ENCODE results near the gene CANT1. TPM values are rescaled to one million over a fixed set of nuclear protein-coding genes. Genes with fewer than 3 reads are reported as not detected.
"Not testable (repeated sequence)": the region's sequence is repeated elsewhere in the genome, so short reads cannot be mapped to it uniquely, and the experiment has no call there.

Gene CANT1
- total RNA-seq, 2 donors from 2014 or later = 47.8 to 50.2 TPM

GRCh38 chr17:79039171-79039570, 29.6 kb upstream of the CANT1 start:
- H3K27me3 Mint-ChIP-seq = peaks cover 5% of the 10 kb centered on the region
- peaks cover 7% of the 10 kb centered on the region for H3K4me1 Mint-ChIP-seq
- ATAC-seq = no peak
- no peaks in the 10 kb centered on the region for H3K36me3 Mint-ChIP-seq (ENCODE audit: low read depth)
- H3K4me3 Mint-ChIP-seq = no peak overlapping the region
- no peak for DNase-seq
- no peak overlapping the region for H3K27ac Mint-ChIP-seq
- no peaks in the 10 kb centered on the region for H3K9me3 ChIP-seq (ENCODE audit: control insufficient read depth, low read length, poor library complexity, severe bottlenecking)

DNA sequence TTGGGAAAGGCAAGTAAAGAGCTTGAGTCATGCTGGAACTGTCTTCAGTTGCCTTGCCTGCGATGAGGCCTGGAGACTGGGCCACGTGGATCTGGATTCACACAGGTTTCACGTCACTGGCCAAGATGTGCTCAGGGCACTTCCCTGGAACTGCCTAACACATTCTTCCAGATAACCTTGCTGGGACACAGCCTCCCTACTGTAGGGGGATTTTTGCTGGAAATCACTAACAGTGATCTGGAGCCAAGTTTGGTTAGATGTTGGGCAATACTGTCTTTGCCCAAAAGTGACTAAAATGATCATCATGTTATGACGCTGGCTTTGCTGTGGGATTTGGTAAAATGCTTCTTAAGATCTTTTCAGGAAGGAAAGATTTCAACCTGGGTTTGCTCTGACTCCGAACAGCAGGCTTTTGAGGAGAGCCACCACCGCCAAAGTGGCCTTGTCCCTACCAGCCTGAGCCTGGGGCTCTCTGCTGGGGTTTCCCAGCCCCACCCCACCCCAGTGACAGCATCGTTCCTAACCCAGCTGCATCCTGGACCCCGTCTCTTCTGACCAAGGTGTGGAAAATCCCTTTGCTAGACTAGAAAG, 29.1 kb upstream of the CANT1 start:
- H3K9me3 ChIP-seq (ENCODE audit: control insufficient read depth, low read length, poor library complexity, severe bottlenecking) = no peaks in the 10 kb centered on the region
- H3K36me3 Mint-ChIP-seq (ENCODE audit: low read depth) = no peaks in the 10 kb centered on the region
- no peak for ATAC-seq
- no peak for DNase-seq
- peaks cover 7% of the 10 kb centered on the region for H3K4me1 Mint-ChIP-seq
- H3K4me3 Mint-ChIP-seq = no peak overlapping the region
- H3K27me3 Mint-ChIP-seq = peaks cover 5% of the 10 kb centered on the region
- peak overlapping the region; percentile 39 for H3K27ac Mint-ChIP-seq

DNA sequence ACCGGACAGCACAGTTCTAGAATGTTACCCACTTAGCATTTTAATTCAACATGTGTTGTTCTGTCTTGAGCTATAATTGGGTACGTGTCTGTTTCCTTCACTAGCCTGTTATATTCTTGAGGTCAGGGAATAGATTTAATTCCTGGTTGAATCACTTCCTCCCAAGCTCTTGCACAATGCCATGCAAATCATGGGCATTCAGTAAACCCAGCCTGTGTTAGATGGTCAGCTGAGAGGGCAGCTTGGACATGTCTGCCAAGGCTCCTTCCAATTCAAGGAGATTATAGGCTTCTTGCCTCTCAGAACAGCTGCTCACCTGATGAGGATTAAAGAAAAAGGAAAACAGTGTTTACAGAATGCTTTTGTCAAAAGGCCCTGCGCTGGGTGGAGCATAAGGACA, 27.0 kb upstream of the CANT1 start:
- H3K36me3 Mint-ChIP-seq (ENCODE audit: low read depth) = peaks cover 2% of the 10 kb centered on the region
- ATAC-seq (no peak), DNase-seq (no peak)
- H3K4me3 Mint-ChIP-seq = no peak overlapping the region
- H3K27ac Mint-ChIP-seq = no peak overlapping the region
- H3K4me1 Mint-ChIP-seq = peaks cover 2% of the 10 kb centered on the region
- H3K27me3 Mint-ChIP-seq = peaks cover 16% of the 10 kb centered on the region
- no peaks in the 10 kb centered on the region for H3K9me3 ChIP-seq (ENCODE audit: control insufficient read depth, low read length, poor library complexity, severe bottlenecking)

GRCh38 chr17:79036181-79036580, 26.6 kb upstream of the CANT1 start:
- ATAC-seq (no peak), DNase-seq (no peak)
- H3K4me1 Mint-ChIP-seq = peaks cover 3% of the 10 kb centered on the region
- H3K36me3 Mint-ChIP-seq (ENCODE audit: low read depth) = peaks cover 3% of the 10 kb centered on the region
- H3K9me3 ChIP-seq (ENCODE audit: control insufficient read depth, low read length, poor library complexity, severe bottlenecking) = no peaks in the 10 kb centered on the region
- no peak overlapping the region for H3K4me3 Mint-ChIP-seq
- H3K27ac Mint-ChIP-seq = no peak overlapping the region
- peaks cover 20% of the 10 kb centered on the region for H3K27me3 Mint-ChIP-seq

GRCh38 chr17:79035686-79036085, 26.1 kb upstream of the CANT1 start:
- no peak for ATAC-seq
- peaks cover 21% of the 10 kb centered on the region for H3K27me3 Mint-ChIP-seq
- no peak overlapping the region for H3K27ac Mint-ChIP-seq

DNA sequence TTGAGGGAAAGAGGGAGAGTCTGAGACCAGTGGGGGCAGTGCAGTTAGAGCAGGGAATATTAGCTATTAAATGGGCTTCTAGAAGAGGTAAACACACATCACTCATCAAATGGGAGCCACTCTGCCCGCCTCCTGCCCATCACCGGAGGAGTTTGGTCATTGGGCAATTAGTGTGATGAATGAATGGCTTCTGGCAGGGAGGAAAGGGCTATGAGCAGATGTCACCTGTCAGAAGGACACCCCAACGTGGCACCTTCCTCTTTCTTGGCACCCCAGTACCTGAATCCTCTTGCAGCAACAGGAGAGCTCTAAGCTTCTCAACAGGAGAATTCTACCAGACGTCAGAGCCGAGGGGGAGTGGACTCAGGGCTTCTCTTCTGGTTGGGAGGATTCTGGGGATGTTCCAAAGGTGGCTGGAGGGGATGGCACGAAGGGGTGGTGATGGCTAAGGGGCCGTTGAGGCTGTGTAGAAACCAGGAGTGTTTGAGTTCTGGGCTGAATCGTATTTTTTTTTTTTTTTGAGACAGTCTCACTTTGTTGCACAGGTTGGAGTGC, 25.4 kb upstream of the CANT1 start:
- no peaks in the 10 kb centered on the region for H3K9me3 ChIP-seq (ENCODE audit: control insufficient read depth, low read length, poor library complexity, severe bottlenecking)
- Mint-ChIP-seq H3K27me3 (peaks cover 27% of the 10 kb centered on the region), H3K4me3 (no peak overlapping the region), H3K4me1 (peaks cover 3% of the 10 kb centered on the region), H3K27ac (no peak overlapping the region), H3K36me3 (ENCODE audit: low read depth) (peaks cover 3% of the 10 kb centered on the region)
- DNase-seq (no peak), ATAC-seq (no peak)

More at GRCh38 chr17:79035686-79036085, 26.1 kb upstream of the CANT1 start:
- H3K4me1 Mint-ChIP-seq = peaks cover 3% of the 10 kb centered on the region
- DNase-seq = no peak
- H3K36me3 Mint-ChIP-seq (ENCODE audit: low read depth) = peaks cover 3% of the 10 kb centered on the region
- no peaks in the 10 kb centered on the region for H3K9me3 ChIP-seq (ENCODE audit: control insufficient read depth, low read length, poor library complexity, severe bottlenecking)
- H3K4me3 Mint-ChIP-seq = no peak overlapping the region

GRCh38 chr17:79033741-79034501, 24.4 kb upstream of the CANT1 start:
- H3K9me3 ChIP-seq (ENCODE audit: control insufficient read depth, low read length, poor library complexity, severe bottlenecking) = no peaks in the 10 kb centered on the region
- Mint-ChIP-seq H3K36me3 (ENCODE audit: low read depth) (peaks cover 3% of the 10 kb centered on the region), H3K27me3 (peaks cover 31% of the 10 kb centered on the region), H3K27ac (no peak overlapping the region), H3K4me3 (no peak overlapping the region), H3K4me1 (peaks cover 3% of the 10 kb centered on the region)
- DNase-seq (no peak), ATAC-seq (no peak)

GRCh38 chr17:79033046-79033616, 23.6 kb upstream of the CANT1 start:
- ATAC-seq = no peak
- peaks cover 3% of the 10 kb centered on the region for H3K4me1 Mint-ChIP-seq

DNA sequence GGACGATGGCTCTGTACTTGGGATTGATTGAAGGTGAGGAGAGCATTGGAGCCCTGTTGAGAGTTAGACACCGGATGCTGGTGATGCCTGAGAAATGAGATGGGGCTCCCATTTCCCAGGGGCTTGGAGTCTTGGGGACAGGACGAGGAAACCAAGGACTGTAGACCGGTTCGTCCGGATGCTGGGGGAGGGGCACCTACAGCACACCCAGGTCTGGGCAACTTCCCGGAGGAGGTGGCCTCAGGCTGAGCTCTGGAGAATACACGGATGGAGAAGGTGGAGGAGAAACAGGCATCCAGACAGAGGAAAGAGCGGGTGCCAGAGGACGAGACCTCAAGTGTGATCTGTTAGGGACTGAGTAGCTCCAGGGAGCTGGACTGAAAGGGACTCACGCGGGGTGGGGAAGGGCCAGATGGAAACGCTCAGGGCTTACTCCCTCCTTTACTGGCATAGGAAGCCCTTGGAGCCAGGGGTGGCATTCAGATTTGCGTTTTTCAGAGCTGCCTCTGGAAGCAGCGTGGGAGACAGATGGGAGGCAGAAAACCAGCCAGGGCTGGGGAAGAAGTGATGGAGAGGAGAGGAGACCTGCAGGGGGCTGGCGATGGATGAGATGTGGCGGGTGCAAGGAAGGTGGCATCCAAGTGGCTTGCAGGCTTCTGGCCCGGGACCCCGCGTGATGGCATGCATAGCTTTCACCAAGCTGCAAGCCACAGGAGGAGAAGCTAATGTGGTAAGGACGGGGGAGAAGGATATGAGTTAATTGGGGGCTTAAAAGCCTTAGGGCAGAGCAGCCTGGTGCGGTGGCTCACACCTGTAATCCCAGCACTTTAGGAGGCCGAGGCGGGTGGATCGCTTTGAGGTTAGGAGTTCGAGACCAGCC, 22.7 kb upstream of the CANT1 start:
- Mint-ChIP-seq H3K27ac (peak overlapping the region; percentile 67), H3K27me3 (peaks cover 44% of the 10 kb centered on the region), H3K36me3 (ENCODE audit: low read depth) (peaks cover 3% of the 10 kb centered on the region), H3K4me1 (peaks cover 3% of the 10 kb centered on the region), H3K4me3 (no peak overlapping the region)
- ATAC-seq (no peak), DNase-seq (no peak)
- H3K9me3 ChIP-seq (ENCODE audit: control insufficient read depth, low read length, poor library complexity, severe bottlenecking) = no peaks in the 10 kb centered on the region

More at GRCh38 chr17:79033046-79033616, 23.6 kb upstream of the CANT1 start:
- Mint-ChIP-seq H3K27me3 (peaks cover 37% of the 10 kb centered on the region), H3K27ac (no peak overlapping the region), H3K4me3 (no peak overlapping the region), H3K36me3 (ENCODE audit: low read depth) (peaks cover 3% of the 10 kb centered on the region)
- H3K9me3 ChIP-seq (ENCODE audit: control insufficient read depth, low read length, poor library complexity, severe bottlenecking) = no peaks in the 10 kb centered on the region
- DNase-seq = no peak

DNA sequence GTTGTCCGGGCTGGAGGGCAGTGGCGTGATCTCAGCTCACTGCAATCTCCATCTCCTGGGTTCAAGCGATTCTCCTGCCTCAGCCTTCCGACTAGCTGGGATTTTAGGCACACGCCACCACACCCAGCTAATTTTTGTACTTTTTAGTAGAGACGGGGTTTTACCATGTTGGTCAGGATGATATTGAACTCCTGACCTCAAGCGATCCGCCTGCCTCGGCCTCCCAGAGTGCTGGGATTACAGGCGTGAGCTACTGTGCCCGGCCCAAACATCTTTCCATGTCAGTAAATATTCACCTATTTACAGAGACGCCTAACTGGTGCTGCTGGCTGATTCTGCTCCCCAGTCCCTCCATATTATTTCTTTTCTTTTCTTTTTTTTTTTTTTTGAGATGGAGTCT, 21.1 kb upstream of the CANT1 start:
- peaks cover 50% of the 10 kb centered on the region for H3K27me3 Mint-ChIP-seq
- not testable (repeated sequence) for H3K36me3 Mint-ChIP-seq (ENCODE audit: low read depth); ATAC-seq; H3K9me3 ChIP-seq (ENCODE audit: control insufficient read depth, low read length, poor library complexity, severe bottlenecking); H3K4me3 Mint-ChIP-seq; H3K27ac Mint-ChIP-seq; DNase-seq; H3K4me1 Mint-ChIP-seq

DNA sequence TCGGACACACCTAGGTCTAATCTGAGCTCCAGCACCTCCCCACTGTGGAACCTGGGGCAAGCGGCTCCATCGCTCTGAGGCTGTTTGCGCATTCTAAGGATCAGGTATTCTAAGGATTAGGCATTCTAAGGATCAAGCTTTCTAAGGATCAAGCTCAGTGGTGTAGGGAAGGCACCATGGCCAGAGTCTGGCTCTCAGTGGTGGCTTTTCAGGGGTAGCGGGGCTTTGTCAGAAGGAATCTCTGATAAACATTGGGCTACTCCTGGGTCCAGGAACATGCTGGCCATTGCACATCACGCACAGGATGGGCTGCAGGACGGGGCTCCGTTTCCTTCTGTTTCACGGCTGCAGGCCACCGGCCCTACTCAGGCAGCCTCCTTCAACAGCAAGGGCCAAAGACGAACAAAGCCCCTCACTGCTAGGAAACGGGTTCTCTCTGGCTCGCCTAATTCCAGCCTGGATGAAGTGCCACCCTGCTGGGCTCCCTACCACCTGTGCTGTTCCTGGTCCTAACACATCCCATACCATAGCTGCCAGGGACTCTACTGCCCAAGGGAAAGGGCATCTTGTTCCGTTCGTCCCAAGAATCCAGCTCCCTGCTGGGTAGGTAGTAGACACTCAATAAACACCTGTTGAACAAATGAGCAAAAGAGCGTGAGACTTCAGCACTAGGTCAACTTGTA, 19.9 kb upstream of the CANT1 start:
- Mint-ChIP-seq H3K27ac (no peak overlapping the region), H3K4me1 (peaks cover 7% of the 10 kb centered on the region), H3K36me3 (ENCODE audit: low read depth) (peaks cover 3% of the 10 kb centered on the region), H3K27me3 (peaks cover 53% of the 10 kb centered on the region), H3K4me3 (no peak overlapping the region)
- H3K9me3 ChIP-seq (ENCODE audit: control insufficient read depth, low read length, poor library complexity, severe bottlenecking) = no peaks in the 10 kb centered on the region
- DNase-seq = no peak
- ATAC-seq = no peak

GRCh38 chr17:79028496-79029326, 19.1 kb upstream of the CANT1 start:
- peaks cover 10% of the 10 kb centered on the region for H3K4me1 Mint-ChIP-seq
- ATAC-seq (no peak), DNase-seq (no peak)
- peaks cover 6% of the 10 kb centered on the region for H3K36me3 Mint-ChIP-seq (ENCODE audit: low read depth)
- no peaks in the 10 kb centered on the region for H3K9me3 ChIP-seq (ENCODE audit: control insufficient read depth, low read length, poor library complexity, severe bottlenecking)
- H3K27me3 Mint-ChIP-seq = peaks cover 53% of the 10 kb centered on the region
- H3K27ac Mint-ChIP-seq = no peak overlapping the region
- H3K4me3 Mint-ChIP-seq = no peak overlapping the region
